Measurements from ENCODE around the gene DMXL2. TPM values are rescaled to one million over a fixed set of nuclear protein-coding genes. Genes with fewer than 3 reads are reported as not detected.
"Not testable (repeated sequence)": the region's sequence is repeated elsewhere in the genome, so short reads cannot be mapped to it uniquely, and the experiment has no call there.

The DMXL2 gene
- total RNA-seq, 1 donor from 2014 or later, result 4.6 TPM

DNA sequence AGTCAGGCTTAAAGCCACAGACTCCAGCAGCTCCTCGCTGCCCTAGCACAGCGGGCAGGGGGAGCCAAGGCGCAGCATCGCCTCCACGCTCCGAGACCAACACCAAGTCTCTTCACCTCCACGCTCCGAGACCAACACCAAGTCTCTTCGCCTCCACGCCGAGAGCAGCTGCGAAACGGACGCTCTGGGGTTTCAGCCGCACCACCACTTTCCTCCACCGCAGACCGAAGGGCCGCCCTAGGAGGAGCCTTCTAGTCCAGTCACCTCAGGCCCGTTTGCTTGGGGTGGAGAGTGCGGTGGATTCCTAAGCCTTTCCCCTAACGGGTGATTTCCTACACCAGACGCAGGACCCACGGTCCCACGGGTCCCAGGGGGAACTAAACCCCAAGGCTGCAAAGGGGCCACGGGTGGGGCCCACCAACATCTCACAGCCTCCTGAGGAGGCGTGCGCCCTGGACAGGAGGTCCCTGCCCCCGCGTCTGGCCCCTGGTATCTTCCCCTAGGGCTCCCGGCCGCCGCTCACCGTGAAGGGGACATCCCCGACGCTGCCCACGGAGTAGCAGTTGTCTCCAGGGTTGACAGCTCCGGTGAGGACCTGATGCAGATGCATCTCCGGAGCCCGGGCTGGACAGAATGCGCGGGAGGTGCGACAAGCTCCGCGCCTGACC is 501 bp downstream of the DMXL2 start:
- peak; percentile 13 to 67 for DNase-seq (ENCODE audit: low read depth in 2 of 2)

DNA sequence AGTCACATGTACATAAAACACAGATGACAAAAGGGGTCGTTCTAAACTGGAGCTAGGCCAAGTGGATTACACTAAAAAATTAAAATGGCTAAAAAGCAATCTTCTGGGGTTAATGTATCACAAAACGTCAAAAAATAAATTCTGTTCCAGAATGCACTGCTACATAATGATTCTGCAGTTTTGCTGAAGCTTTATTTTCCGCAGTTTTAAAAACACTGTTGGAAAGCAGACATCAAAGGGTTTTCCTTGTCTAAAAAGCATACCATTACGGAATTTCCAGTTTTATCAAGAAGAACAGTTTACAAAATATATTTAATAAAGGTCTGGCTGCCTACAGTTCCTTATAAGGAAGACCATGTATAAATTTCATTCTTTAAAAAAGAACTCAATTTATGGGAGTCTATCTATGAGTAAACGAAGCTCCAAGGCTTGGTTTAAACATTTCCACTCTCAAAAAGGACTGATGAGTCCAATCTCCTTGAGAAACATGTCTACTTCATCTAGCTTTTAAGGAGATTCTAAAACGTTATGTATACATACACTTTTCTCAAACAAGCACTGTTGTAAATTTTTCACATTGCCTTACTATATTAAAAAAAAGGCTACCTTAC is 1.3 kb downstream of the DMXL2 start:
- DNase-seq (ENCODE audit: low read depth in 2 of 2), result no peak

DNA sequence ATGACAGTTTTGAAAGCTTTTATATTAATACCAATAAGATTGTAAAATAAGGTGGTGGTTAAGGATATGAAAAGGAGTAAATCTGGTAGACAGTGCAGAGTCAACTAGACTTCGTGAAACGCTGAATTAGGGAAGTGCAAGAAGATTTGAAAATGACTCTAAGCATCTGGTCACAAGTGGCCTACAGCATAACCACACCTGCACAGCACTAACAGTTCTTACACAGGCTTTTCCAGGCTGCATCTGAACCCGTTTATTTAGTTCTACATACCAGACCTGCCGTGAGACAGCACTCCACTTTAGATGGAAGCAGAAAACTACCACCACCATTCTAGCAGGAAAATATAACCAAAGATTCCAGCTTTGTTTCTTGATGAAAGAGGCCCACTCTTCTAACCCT is 1.9 kb downstream of the DMXL2 start:
- DNase-seq (ENCODE audit: low read depth in 2 of 2), result no peak

DNA sequence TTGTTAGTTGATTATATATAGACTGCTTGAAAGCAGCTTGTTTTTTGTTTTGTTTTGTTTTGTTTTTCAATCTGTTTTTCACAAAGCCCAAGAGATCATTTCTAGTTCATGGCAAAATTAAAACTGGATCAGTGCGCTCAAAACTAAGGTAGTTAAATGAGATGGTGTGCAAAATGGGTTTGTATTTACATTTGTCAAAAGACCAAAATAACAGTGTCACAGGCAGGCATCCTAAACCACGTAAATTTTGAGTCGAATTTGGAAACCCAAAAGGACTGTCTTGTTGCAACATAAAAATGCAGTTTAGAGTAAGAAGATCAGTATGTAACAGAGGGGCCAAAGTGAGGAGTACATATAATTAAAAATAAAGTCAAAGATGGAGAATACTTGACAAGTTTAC is 2.4 kb downstream of the DMXL2 start:
- no peak for DNase-seq (ENCODE audit: low read depth in 2 of 2)

GRCh38 chr15:51619331-51620035 is 3.1 kb downstream of the DMXL2 start:
- DNase-seq (ENCODE audit: low read depth in 2 of 2), result no peak

- no peak for DNase-seq (ENCODE audit: low read depth in 2 of 2)
Observed at GRCh38 chr15:51617886-51618285, 4.7 kb downstream of the DMXL2 start.

DNA sequence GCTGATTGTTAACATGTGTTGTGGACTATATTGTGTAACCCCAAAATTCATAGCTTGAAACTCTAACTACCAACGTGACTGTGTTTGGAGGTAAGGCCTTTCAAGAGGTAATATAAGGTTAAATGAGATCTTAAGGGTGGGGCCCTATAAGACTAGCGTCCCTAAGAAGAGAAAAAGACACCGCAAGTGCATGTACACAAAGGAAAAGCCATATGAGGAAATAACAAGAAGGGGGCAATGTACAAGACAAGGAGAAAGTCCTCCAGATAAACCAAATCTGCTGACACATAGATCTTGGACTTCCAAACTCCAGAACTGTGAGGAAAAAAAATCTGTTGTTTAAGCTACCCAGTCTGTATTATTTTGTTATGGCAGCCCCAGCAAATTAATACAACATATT is 8.6 kb downstream of the DMXL2 start:
- DNase-seq (ENCODE audit: low read depth in 2 of 2), result no peak

- DNase-seq (ENCODE audit: low read depth in 2 of 2), result not testable (repeated sequence)
Observed at GRCh38 chr15:51612669-51613068, 9.9 kb downstream of the DMXL2 start.

- DNase-seq (ENCODE audit: low read depth in 2 of 2), result not testable (repeated sequence)
Observed at GRCh38 chr15:51603462-51603948, 19.1 kb downstream of the DMXL2 start.

DNA sequence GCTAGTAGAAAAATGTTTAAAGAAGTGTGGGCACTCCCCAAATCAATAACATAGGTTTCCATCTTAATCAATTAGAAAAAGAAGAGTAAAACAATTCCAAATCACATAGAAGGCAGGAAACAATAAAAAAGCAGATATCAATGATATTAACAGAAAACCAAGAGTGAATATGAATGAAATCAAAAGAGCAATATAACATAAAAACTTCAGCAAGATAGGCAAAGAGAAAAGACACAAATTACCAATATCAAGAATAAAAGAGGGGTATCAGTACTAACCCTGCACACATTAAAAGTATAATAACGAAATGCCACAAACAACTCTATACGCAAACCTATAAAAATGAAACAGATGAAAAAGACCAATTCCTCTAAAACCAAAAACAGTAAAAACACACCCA is 19.6 kb downstream of the DMXL2 start:
- DNase-seq (ENCODE audit: low read depth in 2 of 2), result no peak

- DNase-seq (ENCODE audit: low read depth in 2 of 2), result no peak
Observed at GRCh38 chr15:51602484-51602883, 20.1 kb downstream of the DMXL2 start.

DNA sequence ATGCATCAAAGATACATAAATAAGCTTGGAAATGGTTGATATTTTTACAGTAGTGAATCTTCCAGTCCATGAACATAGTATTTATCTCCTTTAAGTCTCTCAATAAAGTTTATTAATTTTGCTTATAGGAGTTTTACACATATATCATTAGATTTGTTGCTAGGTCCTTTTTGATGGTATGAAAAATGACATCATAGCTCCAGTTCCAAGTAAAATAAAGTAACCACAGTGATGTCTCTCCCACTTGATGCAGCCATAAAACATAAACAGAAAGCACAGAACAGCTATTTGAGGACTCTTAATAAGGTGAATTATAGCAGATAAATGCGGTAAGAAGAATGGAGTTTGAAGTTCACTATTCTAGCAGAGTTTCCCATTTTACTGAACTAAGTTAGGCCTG is 20.8 kb downstream of the DMXL2 start:
- DNase-seq (ENCODE audit: low read depth in 2 of 2), result no peak

- DNase-seq (ENCODE audit: low read depth in 2 of 2), result no peak
Observed at GRCh38 chr15:51600114-51600513, 22.5 kb downstream of the DMXL2 start.

DNA sequence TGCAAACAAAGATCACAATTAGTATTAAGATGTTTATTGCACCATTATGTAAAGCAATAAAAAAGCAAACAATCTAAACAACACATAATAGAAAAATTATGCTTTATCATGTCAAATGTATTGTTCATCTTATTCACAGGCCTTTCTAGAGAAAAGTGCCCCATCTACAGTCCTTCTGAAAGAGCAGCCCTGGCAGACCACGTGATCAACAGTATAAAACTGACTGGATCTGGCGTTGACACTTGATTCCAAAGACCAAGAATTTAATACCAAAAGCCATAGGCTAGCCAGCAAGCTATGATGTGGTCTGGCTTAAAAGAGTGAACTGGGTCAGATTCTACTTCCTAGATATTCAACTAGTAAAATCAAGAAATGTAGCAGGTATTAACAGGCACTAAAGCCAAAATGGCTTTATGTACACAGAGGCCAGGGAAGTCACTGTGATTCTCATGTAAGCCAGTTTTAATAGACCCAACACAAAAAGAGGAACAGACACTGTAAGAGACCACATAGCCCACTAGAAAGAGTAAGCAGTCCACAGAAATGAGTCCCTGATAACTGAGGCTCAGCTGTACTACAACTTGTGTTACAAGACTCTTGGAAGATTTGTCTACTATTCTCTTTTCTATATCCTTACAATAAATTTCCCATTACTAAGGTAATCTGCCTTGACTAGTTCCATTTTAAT is 32.5 kb downstream of the DMXL2 start:
- no peak for DNase-seq (ENCODE audit: low read depth in 2 of 2)

GRCh38 chr15:51588966-51589365 is 33.6 kb downstream of the DMXL2 start:
- no peak for DNase-seq (ENCODE audit: low read depth in 2 of 2)

DNA sequence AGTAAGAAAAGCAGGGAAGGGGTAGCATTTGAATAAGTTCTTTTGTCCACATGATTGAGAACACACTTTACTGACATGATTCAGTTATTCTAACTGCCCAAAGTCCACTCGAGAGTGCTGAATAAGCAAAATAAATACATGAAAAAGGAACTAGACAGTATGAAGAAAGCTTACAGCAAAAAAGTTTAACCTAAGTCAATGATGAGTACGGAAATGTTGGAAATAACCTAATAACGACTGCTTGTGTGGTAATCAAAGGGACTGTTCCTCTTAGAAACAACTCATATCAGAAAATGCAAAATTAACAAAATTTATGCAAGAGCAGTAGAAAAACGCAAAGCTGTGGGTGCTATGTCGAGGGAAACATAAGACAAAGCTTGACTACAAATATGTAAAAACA is 36.6 kb downstream of the DMXL2 start:
- DNase-seq (ENCODE audit: low read depth in 2 of 2), result no peak

DNA sequence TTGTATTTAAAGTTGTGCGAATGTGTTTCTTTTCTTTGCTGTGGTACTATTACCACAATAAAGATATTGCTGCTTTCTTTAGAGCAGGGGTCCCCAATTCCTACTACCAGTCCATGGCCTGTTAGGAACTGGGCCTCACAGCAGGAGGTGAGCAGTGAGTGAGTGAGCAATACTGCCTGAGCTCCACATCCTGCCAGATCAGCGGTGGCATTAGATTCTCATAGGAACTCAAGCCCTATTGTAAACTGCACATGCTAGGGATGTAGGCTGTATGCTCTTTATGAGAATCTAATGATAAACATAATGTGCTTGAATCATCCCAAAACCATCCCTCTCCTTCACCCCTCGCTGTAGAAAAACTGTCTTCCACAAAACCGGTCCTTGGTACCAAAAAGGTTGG is 41.6 kb downstream of the DMXL2 start:
- no peak for DNase-seq (ENCODE audit: low read depth in 2 of 2)

- DNase-seq (ENCODE audit: low read depth in 2 of 2), result no peak
Observed at GRCh38 chr15:51580385-51580784, 42.2 kb downstream of the DMXL2 start.

DNA sequence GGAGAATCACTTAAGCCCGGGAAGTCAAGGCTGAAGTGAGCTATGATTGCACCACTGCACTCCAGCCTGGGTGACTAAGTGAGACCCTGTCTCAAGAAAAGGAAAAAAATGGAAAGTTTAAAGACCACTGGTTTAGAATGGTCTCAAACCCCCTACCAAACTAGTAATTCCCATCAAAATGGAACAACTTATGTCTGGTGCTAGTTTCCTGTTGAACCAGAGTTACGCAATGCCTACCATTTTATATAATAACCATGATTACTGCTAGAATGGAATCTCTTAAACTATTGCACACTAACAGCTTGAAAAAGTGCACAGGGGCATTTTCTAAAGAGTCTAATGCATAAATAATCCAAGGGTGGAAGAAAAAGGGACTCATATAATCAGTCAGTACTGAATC is 43.6 kb downstream of the DMXL2 start:
- DNase-seq (ENCODE audit: low read depth in 2 of 2), result no peak

DNA sequence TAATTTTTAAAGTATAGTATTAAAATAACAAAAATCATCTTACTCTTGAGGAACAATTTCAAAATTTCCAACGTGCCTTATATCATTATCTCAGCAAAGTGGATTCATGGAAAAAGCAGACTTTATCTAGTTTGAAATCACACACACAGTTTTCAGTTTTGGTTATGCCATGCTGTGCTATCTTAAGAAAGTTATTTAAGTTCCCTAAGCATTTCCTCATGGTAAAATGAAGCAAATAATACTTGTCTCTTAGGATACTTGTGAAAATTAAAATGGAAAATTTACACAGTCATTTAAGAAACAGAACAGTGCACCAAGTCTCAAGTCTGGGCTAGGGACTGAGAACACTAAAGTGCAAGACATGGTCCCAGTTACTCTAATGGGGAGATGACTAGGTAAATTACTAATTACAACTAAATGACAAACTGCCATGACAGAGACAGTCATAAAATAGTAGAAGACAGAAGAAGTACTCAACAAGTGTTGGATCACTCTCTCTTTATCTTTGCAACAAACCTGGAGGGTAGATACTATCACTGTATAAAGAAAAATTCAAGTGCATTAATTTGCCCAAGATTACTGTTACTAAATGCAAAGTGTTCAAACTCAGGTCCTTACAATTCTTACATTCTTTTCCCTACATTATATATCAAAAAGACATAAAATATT is 44.8 kb downstream of the DMXL2 start:
- no peak for DNase-seq (ENCODE audit: low read depth in 2 of 2)

DNA sequence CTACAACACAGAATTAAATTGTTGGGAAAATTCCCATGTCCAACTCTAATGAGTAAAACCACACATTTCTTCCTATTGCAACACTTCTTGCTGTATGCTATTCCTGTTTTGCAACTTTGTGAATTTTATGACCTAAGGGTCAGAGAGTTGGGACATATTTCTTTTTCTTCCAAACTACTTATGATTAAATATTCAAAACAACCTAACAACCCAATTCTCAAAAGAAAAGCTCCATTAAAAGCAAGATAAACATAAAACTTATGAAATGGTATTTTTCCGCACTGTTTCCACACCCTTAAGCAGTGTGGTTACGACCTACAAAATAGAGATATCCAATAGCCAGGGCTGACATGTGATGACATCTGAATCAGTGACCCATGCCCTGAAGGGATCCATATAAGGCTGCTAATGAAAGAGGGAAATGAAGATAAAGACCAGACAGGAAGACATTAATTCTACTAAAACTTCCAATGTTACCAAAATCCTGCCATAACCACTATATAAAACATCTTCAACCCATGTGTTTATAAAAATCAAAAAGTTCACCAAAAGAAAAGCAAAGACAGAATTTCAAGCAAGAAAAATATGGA is 45.6 kb downstream of the DMXL2 start:
- peak; percentile 6 to 27 for DNase-seq (ENCODE audit: low read depth in 2 of 2)

Measured in lung microvascular endothelial cell (primary cell).